ENCODE data around the gene TTC34. TPM values are rescaled to one million over a fixed set of nuclear protein-coding genes. Genes with fewer than 3 reads are reported as not detected.

The TTC34 gene
- total and polyA plus RNA-seq, 2 experiments from 2014 or later, result 0.08 to 0.35 TPM

DNA sequence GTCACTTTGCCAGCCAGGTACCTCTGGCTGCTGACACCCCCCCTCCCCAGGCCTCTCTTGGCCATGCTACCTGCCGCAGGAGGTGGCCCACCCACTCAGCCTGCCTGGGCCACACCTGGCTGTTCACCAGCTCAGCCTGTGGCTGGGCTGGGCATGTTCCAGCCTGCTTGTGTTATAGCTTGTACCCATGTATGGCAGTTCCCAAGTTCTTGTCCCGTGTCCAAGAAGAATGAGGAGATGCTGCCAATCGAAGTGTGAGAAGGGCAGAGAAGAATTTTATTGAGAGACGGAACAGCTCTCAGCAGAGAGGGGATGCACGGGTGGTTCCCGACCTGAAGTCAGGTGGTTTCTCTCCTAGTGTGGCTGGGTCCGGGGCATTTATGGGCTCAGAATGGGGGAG lies 164.8 kb downstream of the TTC34 start:
- H2AFZ ChIP-seq, result no peak overlapping the region
- ATAC-seq, result no peak
- H3F3A ChIP-seq (replicated peaks; ENCODE audit: low read depth), result no peaks in the 10 kb centered on the region
- H3K4me3 ChIP-seq, result no peak overlapping the region
- peaks cover 22% of the 10 kb centered on the region for H3K27me3 ChIP-seq (ENCODE audit: insufficient read depth)
- H3K9me2 ChIP-seq (ENCODE audit: insufficient read depth), result no peaks in the 10 kb centered on the region
- H3K27ac Mint-ChIP-seq, result no peak overlapping the region
- no peaks in the 10 kb centered on the region for H3K36me3 ChIP-seq (ENCODE audit: insufficient read depth)
- no peaks in the 10 kb centered on the region for H4K20me1 ChIP-seq (replicated peaks; ENCODE audit: insufficient read depth)
- peaks cover 11% of the 10 kb centered on the region for H3K4me1 ChIP-seq (ENCODE audit: insufficient read depth)
- H3K4me2 ChIP-seq, result no peak overlapping the region
- peaks cover 17% of the 10 kb centered on the region for H3K36me3 Mint-ChIP-seq (ENCODE audit: low read depth)
- DNase-seq (ENCODE audit: low spot score), result no peak
- H3K4me3 Mint-ChIP-seq, result no peak overlapping the region
- H3K4me1 Mint-ChIP-seq, result peaks cover 14% of the 10 kb centered on the region
- peaks cover 34% of the 10 kb centered on the region for H3K27me3 Mint-ChIP-seq (ENCODE audit: insufficient read depth, low read depth, poor library complexity)
- no peak for TF ChIP-seq NANOG (IDR thresholded peaks at IDR 0.05; ENCODE audit: borderline replicate concordance)
- no peak for TF ChIP-seq ZNF462 (CRISPR knock-in tag; IDR thresholded peaks at IDR 0.05)
- TF ChIP-seq CREB1 (CRISPR knock-in tag; IDR thresholded peaks at IDR 0.05; ENCODE audit: low read depth), result no peak
- TF ChIP-seq JUNB (IDR thresholded peaks at IDR 0.05; ENCODE audit: unreplicated experiment), result no peak
- TF ChIP-seq POLR2AphosphoS5 (IDR thresholded peaks at IDR 0.05; ENCODE audit: low read depth), result no peak
- no peak for TF ChIP-seq EZH2 (IDR thresholded peaks at IDR 0.05; ENCODE audit: low read depth, unreplicated experiment)
- no peak for TF ChIP-seq STAT1 (IDR thresholded peaks at IDR 0.05; ENCODE audit: unreplicated experiment)
- TF ChIP-seq ETS1 (IDR thresholded peaks at IDR 0.05), result no peak
- no peak for TF ChIP-seq EZH2phosphoT487 (IDR thresholded peaks at IDR 0.05; ENCODE audit: unreplicated experiment)
- no peak for TF ChIP-seq ZNF114 (CRISPR knock-in tag; IDR thresholded peaks at IDR 0.05)
- no peak for TF ChIP-seq ZNF331 (CRISPR knock-in tag; IDR thresholded peaks at IDR 0.05; ENCODE audit: low read depth)
- TF ChIP-seq, protein P1, sequence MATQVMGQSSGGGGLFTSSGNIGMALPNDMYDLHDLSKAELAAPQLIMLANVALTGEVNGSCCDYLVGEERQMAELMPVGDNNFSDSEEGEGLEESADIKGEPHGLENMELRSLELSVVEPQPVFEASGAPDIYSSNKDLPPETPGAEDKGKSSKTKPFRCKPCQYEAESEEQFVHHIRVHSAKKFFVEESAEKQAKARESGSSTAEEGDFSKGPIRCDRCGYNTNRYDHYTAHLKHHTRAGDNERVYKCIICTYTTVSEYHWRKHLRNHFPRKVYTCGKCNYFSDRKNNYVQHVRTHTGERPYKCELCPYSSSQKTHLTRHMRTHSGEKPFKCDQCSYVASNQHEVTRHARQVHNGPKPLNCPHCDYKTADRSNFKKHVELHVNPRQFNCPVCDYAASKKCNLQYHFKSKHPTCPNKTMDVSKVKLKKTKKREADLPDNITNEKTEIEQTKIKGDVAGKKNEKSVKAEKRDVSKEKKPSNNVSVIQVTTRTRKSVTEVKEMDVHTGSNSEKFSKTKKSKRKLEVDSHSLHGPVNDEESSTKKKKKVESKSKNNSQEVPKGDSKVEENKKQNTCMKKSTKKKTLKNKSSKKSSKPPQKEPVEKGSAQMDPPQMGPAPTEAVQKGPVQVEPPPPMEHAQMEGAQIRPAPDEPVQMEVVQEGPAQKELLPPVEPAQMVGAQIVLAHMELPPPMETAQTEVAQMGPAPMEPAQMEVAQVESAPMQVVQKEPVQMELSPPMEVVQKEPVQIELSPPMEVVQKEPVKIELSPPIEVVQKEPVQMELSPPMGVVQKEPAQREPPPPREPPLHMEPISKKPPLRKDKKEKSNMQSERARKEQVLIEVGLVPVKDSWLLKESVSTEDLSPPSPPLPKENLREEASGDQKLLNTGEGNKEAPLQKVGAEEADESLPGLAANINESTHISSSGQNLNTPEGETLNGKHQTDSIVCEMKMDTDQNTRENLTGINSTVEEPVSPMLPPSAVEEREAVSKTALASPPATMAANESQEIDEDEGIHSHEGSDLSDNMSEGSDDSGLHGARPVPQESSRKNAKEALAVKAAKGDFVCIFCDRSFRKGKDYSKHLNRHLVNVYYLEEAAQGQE (IDR thresholded peaks at IDR 0.05; ENCODE audit: unreplicated experiment), result no peak
- no peak overlapping the region for H3K27ac ChIP-seq (ENCODE audit: low read depth)
- peaks cover 32% of the 10 kb centered on the region for H3K9me3 Mint-ChIP-seq
- H3K79me2 ChIP-seq (replicated peaks; ENCODE audit: insufficient read depth), result no peaks in the 10 kb centered on the region
